ENCODE results near the gene HAL.

- no peak for TF ChIP-seq CTCF (IDR thresholded peaks at IDR 0.05)
- TF ChIP-seq POLR2A (IDR thresholded peaks at IDR 0.05): no peak
These were observed 19.5 kb upstream of the HAL start for GRCh38 chr12:96015672-96016071.

Data from vagina (tissue), 2 donors.